ENCODE data around the gene LGALS7.
"Not testable (repeated sequence)": the region's sequence is repeated elsewhere in the genome, so short reads cannot be mapped to it uniquely, and the experiment has no call there.

Gene LGALS7

GRCh38 chr19:38812009-38812840 is 38.9 kb upstream of the LGALS7 start:
- H3K27me3 ChIP-seq (ENCODE audit: insufficient read depth, low read length) = no peaks in the 10 kb centered on the region
- no peaks in the 10 kb centered on the region for H3K79me2 ChIP-seq (ENCODE audit: control insufficient read depth, insufficient read depth, low read length, unreplicated experiment)
- H3K4me1 ChIP-seq (ENCODE audit: control insufficient read depth, insufficient read depth, low read length, unreplicated experiment) = no peaks in the 10 kb centered on the region
- no peak overlapping the region for H3K4me3 ChIP-seq (ENCODE audit: low read depth, low read length)
- no peak overlapping the region for H2AFZ ChIP-seq (ENCODE audit: low read length, unreplicated experiment)
- no peaks in the 10 kb centered on the region for H3K36me3 ChIP-seq (ENCODE audit: insufficient read depth, low read length)
- no peak overlapping the region for H3K27ac ChIP-seq (ENCODE audit: low read depth, low read length)

GRCh38 chr19:38809592-38810252 is 36.4 kb upstream of the LGALS7 start:
- Histone ChIP-seq H3K4me1 (ENCODE audit: control insufficient read depth, insufficient read depth, low read length, unreplicated experiment) (no peaks in the 10 kb centered on the region), H2AFZ (ENCODE audit: low read length, unreplicated experiment) (no peak overlapping the region), H3K27me3 (ENCODE audit: insufficient read depth, low read length) (no peaks in the 10 kb centered on the region)

GRCh38 chr19:38808741-38809140 is 35.4 kb upstream of the LGALS7 start:
- Histone ChIP-seq H2AFZ (ENCODE audit: low read length, unreplicated experiment) (no peak overlapping the region), H3K27me3 (ENCODE audit: insufficient read depth, low read length) (no peaks in the 10 kb centered on the region), H3K4me1 (ENCODE audit: control insufficient read depth, insufficient read depth, low read length, unreplicated experiment) (no peaks in the 10 kb centered on the region), H3K36me3 (ENCODE audit: insufficient read depth, low read length) (no peaks in the 10 kb centered on the region), H3K79me2 (ENCODE audit: control insufficient read depth, insufficient read depth, low read length, unreplicated experiment) (no peaks in the 10 kb centered on the region), H3K4me3 (ENCODE audit: low read depth, low read length) (no peak overlapping the region), H3K27ac (ENCODE audit: low read depth, low read length) (no peak overlapping the region)

More at GRCh38 chr19:38809592-38810252, 36.4 kb upstream of the LGALS7 start:
- H3K79me2 ChIP-seq (ENCODE audit: control insufficient read depth, insufficient read depth, low read length, unreplicated experiment) = no peaks in the 10 kb centered on the region
- no peaks in the 10 kb centered on the region for H3K36me3 ChIP-seq (ENCODE audit: insufficient read depth, low read length)
- no peak overlapping the region for H3K27ac ChIP-seq (ENCODE audit: low read depth, low read length)
- H3K4me3 ChIP-seq (ENCODE audit: low read depth, low read length) = no peak overlapping the region

GRCh38 chr19:38807374-38808098 is 34.2 kb upstream of the LGALS7 start:
- not testable (repeated sequence) for H3K27ac ChIP-seq (ENCODE audit: low read depth, low read length); H3K79me2 ChIP-seq (ENCODE audit: control insufficient read depth, insufficient read depth, low read length, unreplicated experiment); H2AFZ ChIP-seq (ENCODE audit: low read length, unreplicated experiment); H3K27me3 ChIP-seq (ENCODE audit: insufficient read depth, low read length); H3K4me1 ChIP-seq (ENCODE audit: control insufficient read depth, insufficient read depth, low read length, unreplicated experiment); H3K4me3 ChIP-seq (ENCODE audit: low read depth, low read length); H3K36me3 ChIP-seq (ENCODE audit: insufficient read depth, low read length)

GRCh38 chr19:38806371-38806770 is 33.1 kb upstream of the LGALS7 start:
- Histone ChIP-seq H3K36me3 (ENCODE audit: insufficient read depth, low read length) (no peaks in the 10 kb centered on the region), H3K79me2 (ENCODE audit: control insufficient read depth, insufficient read depth, low read length, unreplicated experiment) (no peaks in the 10 kb centered on the region), H3K4me1 (ENCODE audit: control insufficient read depth, insufficient read depth, low read length, unreplicated experiment) (no peaks in the 10 kb centered on the region), H3K27ac (ENCODE audit: low read depth, low read length) (no peak overlapping the region), H3K27me3 (ENCODE audit: insufficient read depth, low read length) (no peaks in the 10 kb centered on the region), H3K4me3 (ENCODE audit: low read depth, low read length) (no peak overlapping the region), H2AFZ (ENCODE audit: low read length, unreplicated experiment) (no peak overlapping the region)

GRCh38 chr19:38805180-38805579 is 31.9 kb upstream of the LGALS7 start:
- H3K27me3 ChIP-seq (ENCODE audit: insufficient read depth, low read length) = no peaks in the 10 kb centered on the region
- H2AFZ ChIP-seq (ENCODE audit: low read length, unreplicated experiment) = no peak overlapping the region
- no peak overlapping the region for H3K4me3 ChIP-seq (ENCODE audit: low read depth, low read length)
- H3K79me2 ChIP-seq (ENCODE audit: control insufficient read depth, insufficient read depth, low read length, unreplicated experiment) = no peaks in the 10 kb centered on the region
- no peaks in the 10 kb centered on the region for H3K4me1 ChIP-seq (ENCODE audit: control insufficient read depth, insufficient read depth, low read length, unreplicated experiment)
- H3K27ac ChIP-seq (ENCODE audit: low read depth, low read length) = no peak overlapping the region
- H3K36me3 ChIP-seq (ENCODE audit: insufficient read depth, low read length) = no peaks in the 10 kb centered on the region

GRCh38 chr19:38803543-38803942 is 30.2 kb upstream of the LGALS7 start:
- Histone ChIP-seq H3K4me1 (ENCODE audit: control insufficient read depth, insufficient read depth, low read length, unreplicated experiment) (no peaks in the 10 kb centered on the region), H3K27ac (ENCODE audit: low read depth, low read length) (no peak overlapping the region), H3K4me3 (ENCODE audit: low read depth, low read length) (no peak overlapping the region), H3K27me3 (ENCODE audit: insufficient read depth, low read length) (no peaks in the 10 kb centered on the region), H2AFZ (ENCODE audit: low read length, unreplicated experiment) (no peak overlapping the region), H3K79me2 (ENCODE audit: control insufficient read depth, insufficient read depth, low read length, unreplicated experiment) (no peaks in the 10 kb centered on the region), H3K36me3 (ENCODE audit: insufficient read depth, low read length) (no peaks in the 10 kb centered on the region)

- Histone ChIP-seq H3K27me3 (ENCODE audit: insufficient read depth, low read length) (no peaks in the 10 kb centered on the region), H3K36me3 (ENCODE audit: insufficient read depth, low read length) (no peaks in the 10 kb centered on the region), H3K79me2 (ENCODE audit: control insufficient read depth, insufficient read depth, low read length, unreplicated experiment) (no peaks in the 10 kb centered on the region), H3K27ac (ENCODE audit: low read depth, low read length) (no peak overlapping the region), H2AFZ (ENCODE audit: low read length, unreplicated experiment) (no peak overlapping the region), H3K4me1 (ENCODE audit: control insufficient read depth, insufficient read depth, low read length, unreplicated experiment) (no peaks in the 10 kb centered on the region), H3K4me3 (ENCODE audit: low read depth, low read length) (no peak overlapping the region)
These were observed 28.2 kb upstream of the LGALS7 start for GRCh38 chr19:38801359-38802095.

- H3K27me3 ChIP-seq (ENCODE audit: insufficient read depth, low read length) = no peaks in the 10 kb centered on the region
These were observed 27.4 kb upstream of the LGALS7 start for GRCh38 chr19:38800577-38801347.

GRCh38 chr19:38799104-38799503 is 25.8 kb upstream of the LGALS7 start:
- H3K4me3 ChIP-seq (ENCODE audit: low read depth, low read length) = no peak overlapping the region
- no peaks in the 10 kb centered on the region for H3K27me3 ChIP-seq (ENCODE audit: insufficient read depth, low read length)
- H3K27ac ChIP-seq (ENCODE audit: low read depth, low read length) = no peak overlapping the region

More at GRCh38 chr19:38800577-38801347, 27.4 kb upstream of the LGALS7 start:
- no peaks in the 10 kb centered on the region for H3K36me3 ChIP-seq (ENCODE audit: insufficient read depth, low read length)
- H3K79me2 ChIP-seq (ENCODE audit: control insufficient read depth, insufficient read depth, low read length, unreplicated experiment) = no peaks in the 10 kb centered on the region
- no peaks in the 10 kb centered on the region for H3K4me1 ChIP-seq (ENCODE audit: control insufficient read depth, insufficient read depth, low read length, unreplicated experiment)
- no peak overlapping the region for H3K27ac ChIP-seq (ENCODE audit: low read depth, low read length)
- no peak overlapping the region for H3K4me3 ChIP-seq (ENCODE audit: low read depth, low read length)
- no peak overlapping the region for H2AFZ ChIP-seq (ENCODE audit: low read length, unreplicated experiment)

More at GRCh38 chr19:38799104-38799503, 25.8 kb upstream of the LGALS7 start:
- H3K79me2 ChIP-seq (ENCODE audit: control insufficient read depth, insufficient read depth, low read length, unreplicated experiment) = no peaks in the 10 kb centered on the region
- no peak overlapping the region for H2AFZ ChIP-seq (ENCODE audit: low read length, unreplicated experiment)
- H3K36me3 ChIP-seq (ENCODE audit: insufficient read depth, low read length) = no peaks in the 10 kb centered on the region
- H3K4me1 ChIP-seq (ENCODE audit: control insufficient read depth, insufficient read depth, low read length, unreplicated experiment) = no peaks in the 10 kb centered on the region

Measured in ACC112 (cell line).